Nephron (organoid): ENCODE data around the gene CBX1.

ENCODE experiments used
- H3K27ac Mint-ChIP-seq, 3 experiments: 2 replicates each; pipeline ENCODE4 v1.8.0; 2020; ENCODE audit warnings: mixed read lengths in 3 of 3, mild to moderate bottlenecking in 2 of 3, moderate library complexity in 1 of 3
- H3K27me3 Mint-ChIP-seq: 2 replicates; pipeline ENCODE4 v1.8.0; 2021; ENCODE audit warnings: low read depth, mild to moderate bottlenecking, moderate library complexity, mixed read lengths
- H3K36me3 Mint-ChIP-seq: 2 replicates; pipeline ENCODE4 v1.8.0; 2020; ENCODE audit warnings: low read depth, mixed read lengths
- H3K4me1 Mint-ChIP-seq: 2 replicates; pipeline ENCODE4 v1.8.0; 2020; ENCODE audit warnings: mixed read lengths
- H3K4me3 Mint-ChIP-seq, 3 experiments: 2 replicates each; pipeline ENCODE4 v1.8.0; 2020; ENCODE audit warnings: mild to moderate bottlenecking in 3 of 3, mixed read lengths in 3 of 3, moderate library complexity in 2 of 3
- H3K9me3 Mint-ChIP-seq: 2 replicates; pipeline ENCODE4 v1.8.0; 2020; ENCODE audit warnings: mixed read lengths
- TF ChIP-seq, protein P1 (sequence below), 3 experiments: fragments of 200-600 bp; sonication (generic); IDR thresholded peaks; one replicate each; pipeline ENCODE4 v1.5.0; 2021; ENCODE audit warnings: antibody characterized with exemption in 3 of 3; ENCODE audit not compliant: unreplicated experiment in 3 of 3

Gene CBX1

GRCh38 chr17:48057626-48058025, 43.7 kb downstream of the CBX1 start:
- Mint-ChIP-seq H3K9me3 (no peaks in the 10 kb centered on the region), H3K36me3 (peaks cover 68% of the 10 kb centered on the region), H3K27me3 (peaks cover 3% of the 10 kb centered on the region), H3K27ac (no peak overlapping the region), H3K4me1 (peaks cover 39% of the 10 kb centered on the region), H3K4me3 (no peak overlapping the region)
- TF ChIP-seq, protein P1, sequence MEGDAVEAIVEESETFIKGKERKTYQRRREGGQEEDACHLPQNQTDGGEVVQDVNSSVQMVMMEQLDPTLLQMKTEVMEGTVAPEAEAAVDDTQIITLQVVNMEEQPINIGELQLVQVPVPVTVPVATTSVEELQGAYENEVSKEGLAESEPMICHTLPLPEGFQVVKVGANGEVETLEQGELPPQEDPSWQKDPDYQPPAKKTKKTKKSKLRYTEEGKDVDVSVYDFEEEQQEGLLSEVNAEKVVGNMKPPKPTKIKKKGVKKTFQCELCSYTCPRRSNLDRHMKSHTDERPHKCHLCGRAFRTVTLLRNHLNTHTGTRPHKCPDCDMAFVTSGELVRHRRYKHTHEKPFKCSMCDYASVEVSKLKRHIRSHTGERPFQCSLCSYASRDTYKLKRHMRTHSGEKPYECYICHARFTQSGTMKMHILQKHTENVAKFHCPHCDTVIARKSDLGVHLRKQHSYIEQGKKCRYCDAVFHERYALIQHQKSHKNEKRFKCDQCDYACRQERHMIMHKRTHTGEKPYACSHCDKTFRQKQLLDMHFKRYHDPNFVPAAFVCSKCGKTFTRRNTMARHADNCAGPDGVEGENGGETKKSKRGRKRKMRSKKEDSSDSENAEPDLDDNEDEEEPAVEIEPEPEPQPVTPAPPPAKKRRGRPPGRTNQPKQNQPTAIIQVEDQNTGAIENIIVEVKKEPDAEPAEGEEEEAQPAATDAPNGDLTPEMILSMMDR (IDR thresholded peaks at IDR 0.05; ENCODE audit: unreplicated experiment in 3 of 3) = no peak

DNA sequence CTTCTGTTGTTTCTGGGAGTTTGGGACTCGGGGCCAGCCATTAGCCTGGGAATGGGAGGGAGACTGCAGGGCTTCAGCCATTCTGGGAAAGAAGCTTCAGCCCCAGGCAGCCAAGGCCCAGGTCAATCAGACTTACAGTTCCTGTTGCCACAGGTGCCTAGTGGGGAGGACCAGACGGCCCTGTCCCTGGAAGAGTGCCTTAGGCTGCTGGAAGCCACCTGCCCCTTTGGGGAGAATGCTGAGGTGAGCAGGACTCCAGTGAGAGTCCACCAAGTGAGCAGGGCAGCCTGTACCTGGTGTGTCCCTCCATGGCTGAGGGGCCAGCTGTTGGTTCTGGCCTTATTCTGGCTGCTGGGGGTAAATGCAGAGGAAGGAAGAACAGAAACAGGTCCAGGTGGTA, 44.4 kb downstream of the CBX1 start:
- TF ChIP-seq, protein P1 (IDR thresholded peaks at IDR 0.05; ENCODE audit: unreplicated experiment in 3 of 3) = no peak
- Mint-ChIP-seq H3K4me1 (peaks cover 46% of the 10 kb centered on the region), H3K27me3 (peaks cover 3% of the 10 kb centered on the region), H3K36me3 (peaks cover 67% of the 10 kb centered on the region), H3K27ac (no peak overlapping the region), H3K9me3 (no peaks in the 10 kb centered on the region), H3K4me3 (no peak overlapping the region)

DNA sequence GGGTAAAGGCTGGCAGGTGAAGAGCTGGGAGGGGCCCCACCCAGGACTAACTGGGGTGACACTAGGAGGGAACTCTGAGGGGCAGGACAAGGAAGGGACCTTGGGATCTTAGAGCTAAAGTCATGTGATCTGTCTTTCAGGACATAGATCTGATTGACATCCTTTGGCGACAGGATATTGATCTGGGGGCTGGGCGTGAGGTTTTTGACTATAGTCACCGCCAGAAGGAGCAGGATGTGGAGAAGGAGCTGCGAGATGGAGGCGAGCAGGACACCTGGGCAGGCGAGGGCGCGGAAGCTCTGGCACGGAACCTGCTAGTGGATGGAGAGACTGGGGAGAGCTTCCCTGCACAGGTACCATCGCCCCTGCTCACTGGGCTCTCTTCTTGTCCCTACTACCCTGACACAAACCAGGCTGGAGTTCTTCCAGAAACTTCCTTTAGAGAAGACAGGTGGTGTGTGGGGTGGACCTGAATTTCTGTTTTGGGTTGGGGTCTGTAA, 45.0 kb downstream of the CBX1 start:
- H3K27ac Mint-ChIP-seq = peak overlapping the region in 1 of 3 experiments; percentile 4
- peaks cover 67% of the 10 kb centered on the region for H3K36me3 Mint-ChIP-seq
- no peaks in the 10 kb centered on the region for H3K9me3 Mint-ChIP-seq
- H3K4me1 Mint-ChIP-seq = peaks cover 52% of the 10 kb centered on the region
- peak overlapping the region in 2 of 3 experiments; percentile 17 to 35 for H3K4me3 Mint-ChIP-seq
- TF ChIP-seq, protein P1 (IDR thresholded peaks at IDR 0.05; ENCODE audit: unreplicated experiment in 3 of 3) = no peak
- peaks cover 3% of the 10 kb centered on the region for H3K27me3 Mint-ChIP-seq

- Mint-ChIP-seq H3K9me3 (no peaks in the 10 kb centered on the region), H3K4me1 (peaks cover 57% of the 10 kb centered on the region), H3K4me3 (peak overlapping the region; percentile 90 to 97 (median 92)), H3K27me3 (peaks cover 3% of the 10 kb centered on the region), H3K27ac (peak overlapping the region; percentile 36 to 63 (median 60)), H3K36me3 (peaks cover 65% of the 10 kb centered on the region)
- TF ChIP-seq, protein P1 (IDR thresholded peaks at IDR 0.05; ENCODE audit: unreplicated experiment in 3 of 3) = no peak
Measured at GRCh38 chr17:48055531-48056245, 45.6 kb downstream of the CBX1 start.

GRCh38 chr17:48054238-48055185, 46.8 kb downstream of the CBX1 start:
- Mint-ChIP-seq H3K27ac (peak overlapping the region; percentile 98 to 99 (median 99)), H3K4me1 (peaks cover 69% of the 10 kb centered on the region), H3K36me3 (peaks cover 60% of the 10 kb centered on the region), H3K4me3 (peak overlapping the region; percentile 90 to 97 (median 92)), H3K27me3 (peaks cover 3% of the 10 kb centered on the region), H3K9me3 (no peaks in the 10 kb centered on the region)
- TF ChIP-seq, protein P1 (IDR thresholded peaks at IDR 0.05; ENCODE audit: unreplicated experiment in 3 of 3) = no peak
